MV-4-11 (cell line): ENCODE data around the gene ANKRD63.

ENCODE experiments used
- DNase-seq: peaks from one replicate; lab custom pipeline; 2025; lab: John Stamatoyannopoulos, UW

Gene ANKRD63

GRCh38 chr15:40257656-40258450 lies 25.0 kb downstream of the ANKRD63 start:
- DNase-seq, result no peak

GRCh38 chr15:40256638-40257235 lies 26.1 kb downstream of the ANKRD63 start:
- DNase-seq, result peak; percentile 82

- no peak for DNase-seq
Observed at GRCh38 chr15:40255033-40255432, 27.8 kb downstream of the ANKRD63 start.

GRCh38 chr15:40254452-40254851 lies 28.4 kb downstream of the ANKRD63 start:
- DNase-seq, result no peak

- DNase-seq, result no peak
Observed at GRCh38 chr15:40253167-40253790, 29.6 kb downstream of the ANKRD63 start.

GRCh38 chr15:40252438-40253166 lies 30.3 kb downstream of the ANKRD63 start:
- no peak for DNase-seq

GRCh38 chr15:40252141-40252437 lies 30.8 kb downstream of the ANKRD63 start:
- no peak for DNase-seq

- DNase-seq, result no peak
Observed at GRCh38 chr15:40251486-40252140, 31.3 kb downstream of the ANKRD63 start.

GRCh38 chr15:40250771-40251483 lies 31.9 kb downstream of the ANKRD63 start:
- peak; percentile 6 for DNase-seq

GRCh38 chr15:40250304-40250656 lies 32.6 kb downstream of the ANKRD63 start:
- DNase-seq, result no peak

- DNase-seq, result no peak
Observed at GRCh38 chr15:40249477-40250303, 33.2 kb downstream of the ANKRD63 start.

- no peak for DNase-seq
Observed at GRCh38 chr15:40248006-40248783, 34.7 kb downstream of the ANKRD63 start.

- DNase-seq, result no peak
Observed at GRCh38 chr15:40247406-40247971, 35.4 kb downstream of the ANKRD63 start.

- no peak for DNase-seq
Observed at GRCh38 chr15:40246496-40247280, 36.2 kb downstream of the ANKRD63 start.

- DNase-seq, result no peak
Observed at GRCh38 chr15:40245666-40246450, 37.0 kb downstream of the ANKRD63 start.

GRCh38 chr15:40244961-40245523 lies 37.8 kb downstream of the ANKRD63 start:
- peak; percentile 32 for DNase-seq

- peak; percentile 15 for DNase-seq
Observed at GRCh38 chr15:40243126-40243810, 39.6 kb downstream of the ANKRD63 start.
